ENCODE results near the gene FOXK2. TPM values are rescaled to one million over a fixed set of nuclear protein-coding genes. Genes with fewer than 3 reads are reported as not detected.
A peak's percentile ranks its signal among the peaks of the same experiment; 100 is the strongest.

FOXK2 gene
- total and polyA plus RNA-seq, 4 donors, result 23.4 to 59.8 (median 33.4) TPM

GRCh38 chr17:82611140-82612058 is 91.9 kb downstream of the FOXK2 start:
- Histone ChIP-seq H3K27me3 (ENCODE audit: control insufficient read depth in 3 of 3, insufficient read depth in 3 of 3, low read length in 2 of 3) (no peaks in the 10 kb centered on the region), H3K4me3 (no peak overlapping the region), H3K9me3 (ENCODE audit: control insufficient read depth in 4 of 4, insufficient read depth in 3 of 4, low read length in 3 of 4) (no peaks in the 10 kb centered on the region), H3K4me1 (ENCODE audit: control insufficient read depth in 5 of 5, insufficient read depth in 5 of 5, low read length in 5 of 5) (peaks cover 0 to 5% (median 3%) of the 10 kb centered on the region in 5 donors), H3K27ac (ENCODE audit: low read depth in 1 of 2, low read length in 1 of 2) (no peak overlapping the region), H3K9ac (ENCODE audit: insufficient read depth in 1 of 2, low read length in 2 of 2) (no peak overlapping the region), H3K36me3 (ENCODE audit: control insufficient read depth in 4 of 4, insufficient read depth in 4 of 4, low read length in 4 of 4) (peaks cover 11 to 25% (median 21%) of the 10 kb centered on the region in 4 donors)
- no peak for TF ChIP-seq CTCF (IDR thresholded peaks at IDR 0.05; ENCODE audit: control extremely low read depth, extremely low read depth)
- ATAC-seq (ENCODE audit: insufficient read depth, low FRiP score), result no peak
- 72 to 78% methylated on average over 21 of the region's 21 CpGs for WGBS, 2 donors
- DNase-seq, result peak in 1 of 3 donors; percentile 26

DNA sequence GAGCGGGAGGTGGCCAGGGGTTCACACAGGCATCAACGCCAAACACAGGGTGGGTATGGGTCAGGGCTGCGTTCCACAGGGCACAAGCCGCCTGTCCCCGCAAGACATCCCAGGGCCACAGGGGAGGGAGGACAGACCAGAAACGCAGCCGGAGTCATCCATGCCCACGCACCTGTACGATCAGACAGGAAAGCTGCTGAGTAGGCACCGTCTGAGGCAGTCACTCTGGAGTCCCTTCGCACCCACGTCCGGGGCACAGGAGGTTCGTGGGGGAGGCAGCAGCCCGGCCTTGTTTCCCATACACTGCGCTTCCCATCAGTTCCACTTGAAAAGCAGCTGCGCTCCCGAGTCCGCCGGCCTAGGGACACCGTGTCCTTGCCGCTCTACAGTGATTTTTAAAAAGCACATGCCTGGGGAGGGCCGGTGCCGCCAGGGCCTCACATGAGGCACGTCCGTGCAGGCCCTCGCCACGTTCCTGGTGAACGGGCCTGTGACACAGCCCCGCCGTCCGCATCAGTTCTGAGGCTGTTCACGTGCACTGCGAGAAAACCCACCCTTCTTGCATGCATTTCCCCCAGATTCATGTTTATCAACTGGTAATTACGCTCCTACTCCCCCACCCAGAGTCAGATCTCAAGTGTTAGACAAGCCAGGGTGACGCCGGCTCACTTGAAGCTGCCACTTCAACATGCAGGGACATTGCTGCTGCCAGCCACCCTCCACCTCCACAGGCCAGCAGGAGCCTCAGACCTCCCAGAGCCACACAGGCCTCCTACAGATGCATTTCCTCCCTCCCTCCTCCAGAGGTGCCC is 94.0 kb downstream of the FOXK2 start:
- DNase-seq, result no peak
- H3K9me3 ChIP-seq (ENCODE audit: control insufficient read depth in 4 of 4, insufficient read depth in 3 of 4, low read length in 3 of 4), result no peaks in the 10 kb centered on the region
- no peak overlapping the region for H3K4me3 ChIP-seq
- WGBS, 2 donors, result 86 to 90% methylated on average over 37 of the region's 37 CpGs
- TF ChIP-seq CTCF (IDR thresholded peaks at IDR 0.05; ENCODE audit: control extremely low read depth, extremely low read depth), result no peak
- peaks cover 0 to 5% (median 3%) of the 10 kb centered on the region in 5 donors for H3K4me1 ChIP-seq (ENCODE audit: control insufficient read depth in 5 of 5, insufficient read depth in 5 of 5, low read length in 5 of 5)
- H3K27me3 ChIP-seq (ENCODE audit: control insufficient read depth in 3 of 3, insufficient read depth in 3 of 3, low read length in 2 of 3), result no peaks in the 10 kb centered on the region
- no peak for ATAC-seq (ENCODE audit: insufficient read depth, low FRiP score)
- H3K36me3 ChIP-seq (ENCODE audit: control insufficient read depth in 4 of 4, insufficient read depth in 4 of 4, low read length in 4 of 4), result peaks cover 11 to 38% (median 28%) of the 10 kb centered on the region in 4 donors
- no peak overlapping the region for H3K9ac ChIP-seq (ENCODE audit: insufficient read depth in 1 of 2, low read length in 2 of 2)
- H3K27ac ChIP-seq (ENCODE audit: low read depth in 1 of 2, low read length in 1 of 2), result peak overlapping the region; percentile 6 to 43

DNA sequence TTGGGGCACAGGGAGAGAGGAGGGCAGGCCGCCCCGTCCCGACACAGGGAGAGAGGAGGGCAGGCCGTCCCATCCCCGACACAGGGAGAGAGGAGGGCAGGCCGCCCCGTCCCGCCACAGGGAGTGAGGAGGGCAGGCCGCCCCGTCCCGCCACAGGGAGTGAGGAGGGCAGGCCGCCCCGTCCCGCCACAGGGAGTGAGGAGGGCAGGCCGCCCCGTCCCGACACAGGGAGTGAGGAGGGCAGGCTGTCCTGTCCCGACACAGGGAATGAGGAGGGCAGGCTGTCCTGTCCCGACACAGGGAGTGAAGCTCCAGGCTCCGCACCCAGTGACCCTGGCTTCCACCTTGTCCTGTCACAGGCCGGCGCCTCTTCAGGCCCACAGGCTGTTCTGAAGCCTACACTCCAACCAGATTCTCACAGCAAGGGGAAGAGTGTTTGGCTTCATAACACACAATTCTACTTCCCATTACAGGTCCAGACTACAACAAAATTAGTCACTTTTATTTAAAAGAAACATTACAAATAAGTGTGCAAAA is 94.6 kb downstream of the FOXK2 start:
- TF ChIP-seq CTCF (IDR thresholded peaks at IDR 0.05; ENCODE audit: control extremely low read depth, extremely low read depth), result no peak
- ATAC-seq (ENCODE audit: insufficient read depth, low FRiP score) (no peak), DNase-seq (no peak)
- no peak overlapping the region for H3K9ac ChIP-seq (ENCODE audit: insufficient read depth in 1 of 2, low read length in 2 of 2)
- H3K27me3 ChIP-seq (ENCODE audit: control insufficient read depth in 3 of 3, insufficient read depth in 3 of 3, low read length in 2 of 3), result no peaks in the 10 kb centered on the region
- peaks cover 11 to 42% (median 30%) of the 10 kb centered on the region in 4 donors for H3K36me3 ChIP-seq (ENCODE audit: control insufficient read depth in 4 of 4, insufficient read depth in 4 of 4, low read length in 4 of 4)
- 83 to 93% methylated on average over 10 to 12 of the region's 22 CpGs for WGBS, 2 donors
- peak overlapping the region in 1 of 2 donors; percentile 43 for H3K27ac ChIP-seq (ENCODE audit: low read depth in 1 of 2, low read length in 1 of 2)
- H3K4me1 ChIP-seq (ENCODE audit: control insufficient read depth in 5 of 5, insufficient read depth in 5 of 5, low read length in 5 of 5), result peaks cover 0 to 5% (median 3%) of the 10 kb centered on the region in 5 donors
- no peak overlapping the region for H3K4me3 ChIP-seq
- no peaks in the 10 kb centered on the region for H3K9me3 ChIP-seq (ENCODE audit: control insufficient read depth in 4 of 4, insufficient read depth in 3 of 4, low read length in 3 of 4)

Measured in lung (tissue), 12 donors.